Stimulated activated CD8-positive, alpha-beta memory T cell treated with anti-CD3 and anti-CD28 coated beads, Interleukin-15, amount 100 ng/mL, for 1 hour (primary cell): Measurements from ENCODE around the gene TMEM11.
A peak's percentile ranks its signal among the peaks of the same experiment; 100 is the strongest.

Source experiments
- DNase-seq: peaks from one replicate; pipeline ENCODE4 v3.0.0-alpha.2; 2020; ENCODE audit warnings: low read depth

The TMEM11 gene

DNA sequence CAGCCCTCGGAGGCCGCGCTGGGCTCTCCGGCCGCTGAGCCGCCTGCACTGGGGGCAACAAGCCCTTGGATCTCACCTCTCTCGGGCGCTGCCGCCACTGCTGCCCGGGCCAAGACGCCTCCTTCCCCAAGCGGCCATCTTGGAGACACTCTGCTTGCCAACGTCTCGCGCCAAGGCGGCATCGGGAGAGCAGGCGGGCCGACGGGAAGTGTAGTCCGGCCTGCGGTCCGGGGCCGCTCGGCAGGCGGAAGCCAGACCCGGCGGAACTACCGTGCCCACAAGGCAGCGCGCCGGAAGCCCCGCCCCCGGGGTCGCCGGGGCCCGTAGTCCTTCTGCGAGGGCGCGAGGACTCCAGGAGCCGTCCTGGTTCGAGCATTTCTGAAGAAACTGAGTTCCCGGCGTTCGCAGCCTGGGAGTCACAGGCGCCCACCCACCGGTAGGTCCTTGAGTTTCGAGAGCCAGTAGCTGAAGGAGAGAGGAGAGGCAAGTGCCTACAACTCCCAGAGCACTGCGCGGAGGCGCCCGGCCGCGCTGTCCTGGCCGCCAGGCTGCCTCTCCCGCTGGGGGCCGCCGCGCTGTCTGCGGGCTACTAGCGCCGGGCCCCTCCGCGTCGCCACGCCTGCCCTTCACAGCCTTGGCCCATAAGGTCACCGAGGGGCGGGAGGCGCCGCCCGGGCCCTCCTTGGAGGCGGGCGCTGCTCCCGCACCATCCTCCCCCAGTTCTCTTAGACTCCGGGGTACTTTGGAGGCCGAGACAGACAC, at the start of gene TMEM11:
TMEM11 (minus strand) TSS at position 147 of the 762 bp plus-strand sequence; CDS start at position 138, 9 bp downstream.
- peak; percentile 89 for DNase-seq

- no peak for DNase-seq
Observed at GRCh38 chr17:21263376-21263775, 49.4 kb upstream of the TMEM11 start.

- no peak for DNase-seq
Observed at GRCh38 chr17:21262259-21262993, 48.5 kb upstream of the TMEM11 start.

DNA sequence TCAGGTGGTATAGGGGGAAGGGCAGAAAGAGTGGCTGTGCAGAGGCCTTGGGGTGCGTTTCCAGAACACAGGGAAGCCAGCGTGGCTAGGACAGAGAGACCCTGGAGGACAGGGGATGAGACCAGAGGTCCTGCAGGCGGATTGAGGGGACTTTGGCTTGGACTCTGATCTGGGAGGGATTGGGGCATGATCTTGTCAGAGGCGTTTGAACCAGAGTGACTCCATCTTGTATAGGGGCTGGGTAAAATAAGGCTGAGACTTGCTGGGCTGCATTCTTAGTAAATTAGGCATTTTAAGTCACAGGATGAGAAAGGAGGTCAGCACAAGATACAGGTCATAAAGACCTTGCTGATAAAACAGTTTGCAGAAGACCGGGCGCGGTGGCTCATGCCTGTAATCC, 44.6 kb upstream of the TMEM11 start:
- DNase-seq: no peak

DNA sequence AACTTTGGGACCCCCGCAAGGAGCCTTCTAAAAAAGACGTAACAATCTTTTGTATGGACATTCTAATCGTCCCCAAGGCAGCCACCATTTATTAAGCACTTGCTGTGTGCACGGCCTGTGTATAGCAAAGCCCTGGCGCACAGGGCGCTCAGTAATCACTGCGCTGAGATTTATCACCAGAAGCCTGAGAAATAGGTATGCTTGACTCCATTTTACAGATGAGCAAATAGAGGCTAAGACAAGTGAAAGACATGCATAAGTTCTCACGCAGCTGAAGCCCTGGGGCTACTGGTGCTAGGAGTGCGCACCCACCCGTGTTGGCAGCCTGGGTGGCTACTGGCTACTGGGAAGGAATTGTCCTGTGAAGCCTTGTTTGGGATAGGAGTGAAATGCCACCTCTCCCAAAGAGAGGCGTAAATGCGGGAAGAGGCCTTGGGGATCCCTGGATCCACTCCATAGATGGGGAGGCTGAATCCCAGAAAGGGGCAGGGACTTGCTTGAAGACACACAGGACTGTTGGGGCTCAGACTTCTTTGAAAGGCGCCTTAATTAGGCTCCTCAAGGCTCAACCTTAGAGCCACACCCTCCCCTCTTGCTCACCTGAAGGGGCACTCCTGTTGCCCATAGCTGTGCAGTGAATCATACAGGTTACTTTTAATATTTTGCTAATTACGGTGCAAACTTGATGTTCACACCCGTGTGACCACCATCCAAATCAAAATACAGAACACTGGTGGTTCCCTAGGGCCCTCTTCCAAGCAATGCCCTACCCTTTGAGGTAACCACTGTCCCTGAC, 39.9 kb upstream of the TMEM11 start:
- DNase-seq: no peak

DNA sequence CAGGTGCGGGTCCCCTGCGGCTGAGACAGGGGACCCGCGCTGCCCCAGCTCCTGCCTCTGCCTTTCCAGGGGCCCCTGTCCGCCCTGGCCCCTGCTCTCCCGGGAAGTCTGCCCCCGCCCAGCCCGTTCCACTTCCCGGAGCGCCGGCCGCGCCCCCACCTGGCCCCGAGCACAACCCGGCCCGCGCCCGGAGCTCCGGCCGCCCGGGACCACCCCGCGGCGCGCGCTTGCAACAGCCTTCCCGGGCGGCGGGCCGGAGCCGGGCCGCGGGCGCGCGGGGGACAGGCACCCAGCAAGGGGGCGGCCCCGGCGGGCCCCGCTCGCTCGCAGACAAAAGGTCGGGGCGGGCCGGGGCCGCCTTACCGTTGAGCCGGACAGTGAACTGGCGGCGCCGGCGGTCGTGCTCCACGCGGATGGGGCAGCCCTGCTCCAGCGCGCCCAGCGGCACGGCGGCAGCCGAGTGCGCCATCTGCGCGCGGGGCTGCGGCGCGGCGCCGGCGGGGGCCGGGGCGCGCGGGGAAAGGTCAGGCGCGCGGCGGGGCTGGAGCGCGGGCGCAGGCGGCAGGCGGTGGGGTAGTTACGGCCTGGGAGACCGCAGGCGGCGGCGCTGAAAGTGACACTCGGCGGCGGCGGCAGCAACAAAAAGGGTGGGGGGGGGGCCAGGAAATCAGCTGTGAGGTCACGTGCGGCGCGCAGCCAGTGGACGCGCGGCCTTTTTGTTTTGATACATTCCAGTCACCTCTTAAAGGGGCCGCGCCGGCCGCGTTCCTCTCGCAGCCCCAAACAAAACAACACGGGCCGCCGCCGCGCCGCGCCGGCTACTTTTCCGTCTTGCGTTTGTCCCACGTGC, 39.1 kb upstream of the TMEM11 start, which contains the start of gene NATD1:
NATD1 (minus strand) TSS at position 615 of the 850 bp plus-strand sequence; CDS start at position 469, 146 bp downstream.
- DNase-seq: peak; percentile 57

DNA sequence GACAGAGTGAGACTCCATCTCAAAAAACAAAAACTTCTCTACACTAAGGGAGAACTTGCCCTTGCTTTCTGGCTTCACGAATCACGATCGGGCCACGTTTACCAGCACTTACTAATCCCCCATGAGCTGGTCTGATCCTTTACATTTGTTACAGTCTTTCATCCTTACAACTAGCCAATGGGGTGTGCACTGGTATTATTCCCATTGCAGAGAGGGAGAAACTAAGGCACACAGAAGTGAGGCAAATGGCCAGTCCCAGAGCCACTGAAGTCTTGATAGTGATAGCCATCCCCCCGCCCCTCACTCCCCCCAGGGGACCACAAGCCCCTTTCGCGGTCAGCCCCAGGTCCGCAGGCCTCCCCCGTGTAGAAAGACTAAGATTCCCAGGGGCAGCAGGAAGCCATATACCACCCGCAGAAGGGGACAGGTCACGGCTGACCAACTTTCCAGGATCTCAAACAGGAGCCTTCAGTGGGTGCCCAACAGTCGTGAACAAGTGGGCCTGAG, 38.4 kb upstream of the TMEM11 start:
- no peak for DNase-seq

GRCh38 chr17:21251337-21252010, 37.5 kb upstream of the TMEM11 start:
- no peak for DNase-seq

- no peak for DNase-seq
Observed at GRCh38 chr17:21250854-21251253, 36.9 kb upstream of the TMEM11 start.

GRCh38 chr17:21249920-21250703, 36.2 kb upstream of the TMEM11 start:
- DNase-seq: no peak

GRCh38 chr17:21249086-21249795, 35.3 kb upstream of the TMEM11 start:
- no peak for DNase-seq

DNA sequence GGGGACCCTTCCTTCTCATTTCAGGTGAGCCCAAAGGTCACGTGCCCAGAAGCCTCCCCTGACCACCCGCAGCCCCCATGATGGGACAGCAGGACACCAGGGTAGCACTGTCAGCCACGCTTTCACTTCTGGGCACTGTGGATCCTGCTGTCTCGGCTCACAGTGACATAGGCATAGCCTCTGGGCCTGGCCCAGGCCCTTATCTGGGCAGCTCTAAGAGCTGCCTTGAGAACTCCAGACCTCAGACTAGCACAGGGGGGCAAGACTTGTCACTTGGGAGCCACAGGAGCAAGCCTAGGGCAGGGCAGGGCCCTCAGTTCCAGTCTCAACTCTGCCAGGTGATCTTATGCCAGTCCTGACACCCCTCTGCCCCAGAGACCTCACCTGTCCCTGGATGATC, 34.5 kb upstream of the TMEM11 start:
- no peak for DNase-seq

- DNase-seq: no peak
Observed at GRCh38 chr17:21247552-21248258, 33.7 kb upstream of the TMEM11 start.

- DNase-seq: no peak
Observed at GRCh38 chr17:21246698-21247097, 32.7 kb upstream of the TMEM11 start.

DNA sequence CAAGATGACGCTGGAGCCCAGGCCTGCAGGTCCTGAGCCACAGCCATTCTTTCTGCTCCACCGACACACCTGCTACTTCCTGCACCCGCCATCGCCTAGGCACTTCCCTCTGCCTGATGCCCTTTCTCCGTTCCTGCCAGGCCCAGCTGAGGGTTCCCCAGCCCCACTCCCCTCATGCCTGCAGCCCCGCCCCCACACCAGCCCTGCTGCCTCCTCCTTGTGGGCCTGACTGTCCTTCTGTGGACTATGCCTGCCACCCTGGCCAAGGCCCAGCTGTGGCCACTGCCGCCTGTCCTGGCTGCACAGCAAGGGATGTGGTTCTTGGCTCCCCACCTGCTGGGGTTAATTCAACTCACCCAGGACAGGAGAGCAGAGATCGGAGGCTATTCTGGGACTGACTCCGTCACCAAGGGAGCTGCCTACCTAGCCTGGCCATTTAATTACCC, 31.7 kb upstream of the TMEM11 start:
- no peak for DNase-seq

DNA sequence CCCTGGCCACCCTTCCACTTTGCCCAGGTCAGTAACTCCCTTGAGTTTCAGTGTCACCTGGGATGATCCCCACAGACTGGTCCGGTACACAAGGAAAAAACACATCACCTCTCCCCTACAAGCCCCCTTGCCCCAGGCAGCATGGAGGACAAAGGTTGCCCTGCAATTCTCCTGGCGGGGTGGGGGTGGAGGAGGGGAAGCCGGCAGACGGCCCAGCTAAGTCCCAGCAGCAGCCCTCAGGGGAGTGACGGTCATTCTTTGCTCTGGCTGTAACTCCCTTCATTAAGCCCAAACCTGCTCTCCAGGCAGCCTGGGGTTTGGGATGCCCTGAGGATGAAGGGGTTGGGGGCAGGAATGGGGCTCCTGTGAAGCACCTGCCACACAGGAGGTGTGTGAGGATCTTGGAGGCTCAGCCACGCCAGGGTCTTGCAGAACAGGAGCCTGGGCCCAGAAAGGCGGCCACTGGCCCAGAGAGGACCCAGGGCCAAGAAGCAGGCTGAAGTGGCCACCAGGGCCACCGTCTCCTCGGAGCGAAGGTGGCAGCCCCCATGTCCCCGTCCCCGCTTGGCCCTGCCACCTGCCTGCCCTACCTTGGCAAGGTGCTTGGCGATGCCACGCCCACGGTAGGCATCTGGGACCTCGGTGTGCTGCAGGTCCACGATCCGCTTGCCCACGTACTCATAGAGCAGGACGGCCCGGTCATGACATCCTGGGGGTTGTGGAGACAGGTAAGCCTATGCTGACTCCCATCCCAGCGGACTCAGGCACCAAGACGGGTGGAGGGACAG, 29.7 kb upstream of the TMEM11 start:
- DNase-seq: no peak

DNA sequence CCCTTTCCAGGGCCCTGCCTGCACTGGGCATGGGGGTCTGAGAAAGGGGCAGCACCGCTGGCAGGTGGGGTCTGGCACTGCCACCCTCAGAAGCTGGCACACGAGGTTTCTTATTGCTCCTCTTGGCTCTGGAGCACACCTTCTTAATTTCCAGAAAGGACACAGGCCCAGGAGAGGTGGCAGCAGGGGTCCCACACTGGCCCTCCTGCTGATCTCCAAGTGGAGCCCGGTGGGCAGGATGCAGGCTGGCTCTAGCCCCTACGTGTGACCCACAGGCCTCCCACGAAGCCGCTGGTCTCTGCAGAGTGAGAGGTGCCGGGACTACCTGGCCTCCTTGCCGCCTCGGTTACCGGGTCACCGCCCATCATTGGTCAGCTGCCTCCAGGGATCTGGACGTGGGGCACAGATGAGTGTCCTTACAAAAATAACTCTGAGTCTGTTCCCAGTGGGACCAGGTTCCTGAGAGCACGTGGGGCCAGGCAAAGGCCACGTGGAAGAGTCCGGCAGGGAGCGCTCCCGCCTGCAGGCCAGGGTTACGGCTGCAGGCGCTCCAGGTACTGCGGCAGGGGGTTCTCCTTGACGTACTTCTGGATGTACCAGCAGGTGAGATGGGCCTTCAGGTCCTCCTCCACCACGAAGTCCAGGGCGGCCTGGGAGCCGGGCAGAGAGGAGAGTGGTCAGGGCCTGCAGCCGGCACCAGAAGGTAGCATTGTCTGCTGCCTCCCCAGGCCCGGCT, 29.0 kb upstream of the TMEM11 start:
- no peak for DNase-seq
